Measurements from ENCODE around the gene OOSP4A. TPM values are rescaled to one million over a fixed set of nuclear protein-coding genes. Genes with fewer than 3 reads are reported as not detected.

Gene OOSP4A
- total and polyA plus RNA-seq, 2 experiments from 2014 or later, result not detected

DNA sequence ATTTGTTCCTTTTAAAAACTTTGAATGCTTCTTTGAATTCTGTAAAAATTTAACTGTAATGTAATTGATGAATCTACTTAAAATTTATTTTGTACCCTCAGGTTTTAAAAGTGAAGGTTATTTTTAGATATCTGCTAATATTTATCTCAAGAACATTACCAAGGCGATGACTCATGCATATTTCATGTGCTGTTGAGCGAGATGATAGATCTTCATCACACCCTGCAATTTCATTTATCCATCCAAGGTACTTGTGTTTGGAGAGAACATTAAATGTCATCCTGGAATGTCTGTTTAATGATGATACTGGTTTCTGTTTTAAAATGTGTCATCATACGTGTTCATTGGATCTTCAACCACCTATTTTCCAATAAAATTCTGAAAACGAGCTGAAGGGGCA is 6.7 kb upstream of the OOSP4A start:
- Histone ChIP-seq H3K9ac (no peak overlapping the region), H3K36me3 (ENCODE audit: low read depth) (no peaks in the 10 kb centered on the region), H3K79me2 (ENCODE audit: insufficient read depth) (no peaks in the 10 kb centered on the region), H3K9me2 (ENCODE audit: insufficient read depth) (no peaks in the 10 kb centered on the region), H3K4me2 (ENCODE audit: unreplicated experiment) (no peak overlapping the region), H3F3A (ENCODE audit: insufficient read depth) (no peaks in the 10 kb centered on the region), H3K27me3 (replicated peaks; ENCODE audit: insufficient read depth) (no peaks in the 10 kb centered on the region), H3K9me3 (ENCODE audit: low read depth) (no peaks in the 10 kb centered on the region), H3K4me3 (no peak overlapping the region), H3K4me1 (ENCODE audit: insufficient read depth) (no peaks in the 10 kb centered on the region; the same call in 1 of the 2 replicates), H4K20me1 (ENCODE audit: insufficient read depth) (no peaks in the 10 kb centered on the region), H2AFZ (no peak overlapping the region), H3K27ac (no peak overlapping the region)
- in situ Hi-C loops (cut with MboI), result no loop called here
- TF ChIP-seq EZH2 (IDR thresholded peaks at IDR 0.05; ENCODE audit: insufficient read depth, poor library complexity, severe bottlenecking), result no peak
- no peak for TF ChIP-seq EZH2phosphoT487 (IDR thresholded peaks at IDR 0.05; ENCODE audit: insufficient read depth, low read depth)
- peak; percentile 7 for DNase-seq
- WGBS, 2 experiments (ENCODE audit: low coverage in 1 of 2, low lambda C conversion rate in 2 of 2, missing lambda C conversion rate in 2 of 2), result 3% methylated on average over 4 of the region's 4 CpGs

DNA sequence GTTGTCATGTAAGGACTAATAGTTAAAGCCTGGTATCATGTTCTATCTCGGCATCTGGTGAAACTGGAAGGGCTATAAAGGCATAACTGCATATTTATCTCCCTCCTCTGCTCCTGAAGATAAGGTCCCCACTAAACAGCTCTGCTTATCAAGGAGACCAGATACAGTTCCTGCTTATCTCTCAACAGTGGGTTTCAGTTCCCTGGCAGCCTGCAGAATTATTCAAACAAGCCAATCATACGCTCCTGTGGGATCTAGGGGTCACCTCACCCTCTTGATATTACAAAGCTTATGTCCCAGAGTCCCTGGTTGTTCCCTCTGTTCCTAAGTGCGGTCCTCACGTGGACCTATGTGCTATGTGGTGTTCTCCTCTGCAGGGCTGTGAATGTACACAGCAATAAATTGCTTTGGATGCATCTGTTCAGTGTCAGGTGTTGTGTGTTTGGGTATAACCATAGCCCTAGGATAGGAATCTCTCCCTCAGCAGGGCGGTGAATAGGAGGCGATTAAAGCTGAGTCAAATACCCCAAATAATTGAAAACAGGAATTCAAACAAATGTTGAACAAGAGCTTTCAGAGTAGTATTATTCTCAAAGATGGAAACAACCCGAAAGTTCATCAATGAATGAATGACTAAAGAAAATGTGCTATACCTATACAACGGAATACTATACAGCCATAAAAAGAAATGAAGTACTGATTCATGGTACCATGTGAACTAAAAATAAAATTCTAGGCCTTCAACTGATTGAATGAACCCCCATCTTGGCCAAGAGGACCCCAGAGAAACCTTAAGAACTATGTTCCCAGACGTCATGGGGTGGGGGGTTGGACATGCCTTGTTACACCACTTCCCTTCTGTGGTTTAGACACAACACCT is 3.1 kb upstream of the OOSP4A start:
- 28 to 31% methylated on average over 9 of the region's 9 CpGs for WGBS, 2 experiments (ENCODE audit: low coverage in 1 of 2, low lambda C conversion rate in 2 of 2, missing lambda C conversion rate in 2 of 2)
- no peak overlapping the region for H3K9ac ChIP-seq
- H3K27ac ChIP-seq, result no peak overlapping the region

DNA sequence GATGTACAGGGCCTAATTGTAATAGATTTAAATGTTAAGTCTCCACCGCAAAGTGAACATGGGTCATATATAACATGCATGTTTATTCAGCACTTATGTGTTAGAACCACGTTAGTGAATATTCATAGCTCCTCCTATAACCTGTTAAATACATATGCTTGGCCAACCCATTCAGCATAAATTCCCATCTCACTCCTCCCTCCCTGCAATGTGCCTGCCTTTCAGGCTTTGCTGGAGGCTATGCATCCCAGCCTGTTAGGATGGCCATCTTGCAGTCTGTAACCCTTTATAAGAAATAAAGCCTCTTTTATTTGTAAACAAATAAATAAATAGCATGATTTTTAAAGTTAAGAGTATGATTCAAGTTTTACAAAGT is 1.7 kb upstream of the OOSP4A start:
- TF ChIP-seq EZH2 (IDR thresholded peaks at IDR 0.05; ENCODE audit: insufficient read depth, poor library complexity, severe bottlenecking) (no peak), EZH2phosphoT487 (IDR thresholded peaks at IDR 0.05; ENCODE audit: insufficient read depth, low read depth) (no peak)
- Histone ChIP-seq H3K79me2 (ENCODE audit: insufficient read depth) (no peaks in the 10 kb centered on the region), H3K4me3 (no peak overlapping the region), H3K9me3 (ENCODE audit: low read depth) (no peaks in the 10 kb centered on the region), H3K9me2 (ENCODE audit: insufficient read depth) (no peaks in the 10 kb centered on the region), H3K27ac (no peak overlapping the region), H3K27me3 (replicated peaks; ENCODE audit: insufficient read depth) (no peaks in the 10 kb centered on the region), H3K36me3 (ENCODE audit: low read depth) (no peaks in the 10 kb centered on the region), H3F3A (ENCODE audit: insufficient read depth) (no peaks in the 10 kb centered on the region), H3K4me1 (ENCODE audit: insufficient read depth) (no peaks in the 10 kb centered on the region; the same call in 1 of the 2 replicates), H3K9ac (no peak overlapping the region), H4K20me1 (ENCODE audit: insufficient read depth) (no peaks in the 10 kb centered on the region), H2AFZ (no peak overlapping the region), H3K4me2 (ENCODE audit: unreplicated experiment) (no peak overlapping the region)
- WGBS, 2 experiments (ENCODE audit: low coverage in 1 of 2, low lambda C conversion rate in 2 of 2, missing lambda C conversion rate in 2 of 2), result 20 to 30% methylated on average over 2 of the region's 2 CpGs
- DNase-seq, result no peak
- in situ Hi-C loops (cut with MboI), result no loop called here

More for the DNA sequence above, 3.1 kb upstream of the OOSP4A start:
- no peaks in the 10 kb centered on the region; the same call in 1 of the 2 replicates for H3K4me1 ChIP-seq (ENCODE audit: insufficient read depth)
- no peak overlapping the region for H3K4me2 ChIP-seq (ENCODE audit: unreplicated experiment)
- H3K79me2 ChIP-seq (ENCODE audit: insufficient read depth), result no peaks in the 10 kb centered on the region
- H3F3A ChIP-seq (ENCODE audit: insufficient read depth), result no peaks in the 10 kb centered on the region
- H3K9me2 ChIP-seq (ENCODE audit: insufficient read depth), result no peaks in the 10 kb centered on the region
- TF ChIP-seq EZH2 (IDR thresholded peaks at IDR 0.05; ENCODE audit: insufficient read depth, poor library complexity, severe bottlenecking) (no peak), EZH2phosphoT487 (IDR thresholded peaks at IDR 0.05; ENCODE audit: insufficient read depth, low read depth) (no peak)
- no peaks in the 10 kb centered on the region for H3K9me3 ChIP-seq (ENCODE audit: low read depth)
- no peaks in the 10 kb centered on the region for H3K36me3 ChIP-seq (ENCODE audit: low read depth)
- H4K20me1 ChIP-seq (ENCODE audit: insufficient read depth), result no peaks in the 10 kb centered on the region
- no peak overlapping the region for H3K4me3 ChIP-seq
- no peak for DNase-seq
- in situ Hi-C loops (cut with MboI), result no loop called here
- H2AFZ ChIP-seq, result no peak overlapping the region
- H3K27me3 ChIP-seq (replicated peaks; ENCODE audit: insufficient read depth), result no peaks in the 10 kb centered on the region

DNA sequence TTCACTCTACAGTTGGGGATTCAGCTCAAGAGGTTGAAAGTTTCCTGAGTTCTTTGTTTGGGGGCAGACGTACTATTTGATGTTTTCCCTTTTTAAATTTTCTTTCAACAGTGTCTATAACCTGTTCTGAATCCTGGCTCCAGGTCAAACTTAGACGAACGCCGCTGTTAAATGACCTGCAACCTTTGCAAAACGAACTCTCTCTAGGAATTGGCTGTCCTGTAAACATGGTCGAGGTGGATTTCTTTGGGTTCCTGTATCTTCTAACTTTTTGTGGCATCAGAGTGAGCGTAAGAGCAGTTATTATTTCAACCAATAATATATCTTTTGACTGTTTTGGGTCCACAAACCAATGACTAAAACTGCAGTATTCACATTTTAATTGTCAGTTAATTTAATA is 1.6 kb downstream of the OOSP4A start:
- H2AFZ ChIP-seq, result no peak overlapping the region
- no peaks in the 10 kb centered on the region for H3F3A ChIP-seq (ENCODE audit: insufficient read depth)
- H3K4me1 ChIP-seq (ENCODE audit: insufficient read depth), result no peaks in the 10 kb centered on the region
- 11 to 18% methylated on average over 7 of the region's 7 CpGs for WGBS, 2 experiments (ENCODE audit: low coverage in 1 of 2, low lambda C conversion rate in 2 of 2, missing lambda C conversion rate in 2 of 2)
- no peak overlapping the region for H3K4me2 ChIP-seq (ENCODE audit: unreplicated experiment)
- H4K20me1 ChIP-seq (ENCODE audit: insufficient read depth), result no peaks in the 10 kb centered on the region
- no peak overlapping the region for H3K9ac ChIP-seq
- no peaks in the 10 kb centered on the region for H3K27me3 ChIP-seq (replicated peaks; ENCODE audit: insufficient read depth)
- no peaks in the 10 kb centered on the region for H3K9me3 ChIP-seq (ENCODE audit: low read depth)
- no peak overlapping the region for H3K27ac ChIP-seq
- DNase-seq, result no peak
- in situ Hi-C loops (cut with MboI), result no loop called here
- H3K9me2 ChIP-seq (ENCODE audit: insufficient read depth), result no peaks in the 10 kb centered on the region
- no peaks in the 10 kb centered on the region for H3K36me3 ChIP-seq (ENCODE audit: low read depth)
- no peaks in the 10 kb centered on the region for H3K79me2 ChIP-seq (ENCODE audit: insufficient read depth)
- TF ChIP-seq EZH2 (IDR thresholded peaks at IDR 0.05; ENCODE audit: insufficient read depth, poor library complexity, severe bottlenecking) (no peak), EZH2phosphoT487 (IDR thresholded peaks at IDR 0.05; ENCODE audit: insufficient read depth, low read depth) (no peak)
- no peak overlapping the region for H3K4me3 ChIP-seq
